HEK293T (cell line): Measurements from ENCODE around the gene COL19A1.

Experiments
- BHLHE40 ChIP-seq: fragments of 450-650 bp; IDR thresholded peaks from 2 replicates; pipeline ENCODE4 v1.6.1; 2016; ENCODE audit warnings: mild to moderate bottlenecking, moderate library complexity, borderline replicate concordance
- CTBP1 ChIP-seq: fragments of 450-650 bp; IDR thresholded peaks from 2 replicates; pipeline ENCODE4 v1.6.1; 2016; ENCODE audit warnings: borderline replicate concordance
- FOXA1 ChIP-seq: fragments of 450-650 bp; IDR thresholded peaks from 2 replicates; pipeline ENCODE4 v1.6.1; 2016; ENCODE audit warnings: mild to moderate bottlenecking
- SP1 ChIP-seq: fragments of 450-650 bp; IDR thresholded peaks from 2 replicates; pipeline ENCODE4 v1.6.1; 2017

GRCh38 chr6:70151616-70152015 lies 285.3 kb downstream of the COL19A1 start:
- no peak for TF ChIP-seq FOXA1
- no peak for TF ChIP-seq CTBP1
- TF ChIP-seq BHLHE40, result no peak
- TF ChIP-seq SP1, result no peak
